Kidney (tissue), 14 donors: ENCODE data around the gene ELOVL3. TPM values are rescaled to one million over a fixed set of nuclear protein-coding genes. Genes with fewer than 3 reads are reported as not detected.
A peak's percentile ranks its signal among the peaks of the same experiment; 100 is the strongest.
"Not testable (repeated sequence)": the region's sequence is repeated elsewhere in the genome, so short reads cannot be mapped to it uniquely, and the experiment has no call there.

Source experiments
- DNase-seq, 5 donors: peaks; one replicate each; pipeline ENCODE4 v3.0.0-alpha.2; 2013 to 2020
- FAIRE-seq: peaks from 2 replicates; lab custom pipeline; 2012; peaks lifted over from hg19 to GRCh38; lab: Jason Lieb, UNC
- H3K27ac ChIP-seq, 2 donors: one replicate each; pipeline ENCODE4 v1.7.0; 2013; ENCODE audit warnings: low read depth in 2 of 2, low read length in 2 of 2, inconsistent platforms in 1 of 2
- H3K27me3 ChIP-seq: one replicate; pipeline ENCODE4 v1.7.1; 2013; ENCODE audit warnings: low read length, inconsistent platforms; ENCODE audit not compliant: control insufficient read depth, insufficient read depth
- H3K36me3 ChIP-seq, 3 donors: one replicate each; pipeline versions ENCODE4 v1.7.0 to v1.7.1; 2013; ENCODE audit warnings: low read length in 3 of 3, control low read depth in 1 of 3, inconsistent platforms in 1 of 3; ENCODE audit not compliant: insufficient read depth in 3 of 3, control insufficient read depth in 2 of 3
- H3K4me1 ChIP-seq, 3 donors: one replicate each; pipeline versions ENCODE4 v1.7.0 to v1.7.1; 2013; ENCODE audit warnings: low read length in 3 of 3, inconsistent platforms in 1 of 3, low read depth in 1 of 3; ENCODE audit not compliant: control insufficient read depth in 2 of 3, insufficient read depth in 2 of 3
- H3K4me3 ChIP-seq, 3 donors: one replicate each; pipeline versions ENCODE4 v1.7.0 to v1.8.1; 2013; ENCODE audit warnings: low read length in 3 of 3, control low read depth in 1 of 3, inconsistent platforms in 1 of 3
- H3K9ac ChIP-seq, 3 donors: one replicate each; pipeline versions ENCODE4 v1.7.0 to v1.7.1; 2013; ENCODE audit warnings: low read length in 3 of 3, control low read depth in 1 of 3, inconsistent platforms in 1 of 3
- H3K9me3 ChIP-seq, 3 donors: one replicate each; pipeline versions ENCODE4 v1.7.0 to v1.7.1; 2013; ENCODE audit warnings: low read length in 3 of 3, control low read depth in 1 of 3, inconsistent platforms in 1 of 3; ENCODE audit not compliant: control insufficient read depth in 2 of 3, insufficient read depth in 1 of 3
- CTCF ChIP-seq: IDR thresholded peaks from 3 replicates; pipeline ENCODE4 v1.5.1; 2012; ENCODE audit warnings: mild to moderate bottlenecking, moderate library complexity, borderline replicate concordance; ENCODE audit not compliant: insufficient read depth; ENCODE audit errors: extremely low read depth
- intact Hi-C: fragments of 100-400 bp; cut with DNase I; formaldehyde crosslinking; loops from one replicate; pipeline ENCODE4 v1.11.1; 2022
- polyA plus RNA-seq: library from polyadenylated mRNA; stranded (reverse); fragments of 350-450 nt; fragmentation: Illumina TruSeq; extraction: RNeasy Lipid Tissue Mini Kit (QIAGEN cat#74804); gene quantifications from one replicate; pipeline ENCODE4 v1.2.3, GENCODE V29; 2014; ENCODE audit warnings: low read depth, low replicate concordance; ENCODE audit not compliant: insufficient read depth
- total RNA-seq: library from RNA; stranded (reverse); fragmentation: NEBNext Ultra II Directional; extraction: Animal tissue kit (Norgen Biotek cat#: 25700); gene quantifications from one replicate; pipeline ENCODE4 v1.2.1, GENCODE V29; 2021
- donor health status: control.
- donor health status: control.
- donor health status: control.
- donor health status: control.
- donor health status: control.
- donor health status: DM: yes; HTN: yes; CAD: no.
- donor health status: Normal renal cell carcinoma (clear cell type).

Gene ELOVL3
- total and polyA plus RNA-seq, 2 donors from 2014 or later, result 0.35 TPM; not detected in 1

- Histone ChIP-seq H3K4me1 (peaks cover 7 to 28% (median 13%) of the 10 kb centered on the region in 3 donors), H3K9ac (peak overlapping the region; percentile 79 to 98 (median 90)), H3K27me3 (no peaks in the 10 kb centered on the region), H3K27ac (peak overlapping the region in 1 of 2 donors; percentile 90), H3K36me3 (peaks cover 0 to 6% (median 0%) of the 10 kb centered on the region in 3 donors), H3K4me3 (peak overlapping the region; percentile 90 to 97 (median 91)), H3K9me3 (no peaks in the 10 kb centered on the region)
- FAIRE-seq, result no peak
- DNase-seq, result no peak
- intact Hi-C loops, result no loop called here
- no peak for TF ChIP-seq CTCF
These were observed 20.2 kb downstream of the ELOVL3 start for GRCh38 chr10:102246261-102246660.

- no peak for TF ChIP-seq CTCF
- H3K27ac ChIP-seq, result no peak overlapping the region
These were observed 21.6 kb downstream of the ELOVL3 start for GRCh38 chr10:102247734-102248133.

GRCh38 chr10:102252508-102252907 lies 26.4 kb downstream of the ELOVL3 start:
- H3K27ac ChIP-seq, FAIRE-seq, H3K9me3 ChIP-seq, intact Hi-C loops, DNase-seq, H3K36me3 ChIP-seq, H3K4me1 ChIP-seq, H3K4me3 ChIP-seq, H3K27me3 ChIP-seq, H3K9ac ChIP-seq: not testable (repeated sequence)

More at GRCh38 chr10:102247734-102248133, 21.6 kb downstream of the ELOVL3 start:
- FAIRE-seq (no peak), DNase-seq (no peak)
- intact Hi-C loops, result no loop called here
- H3K9ac ChIP-seq, result no peak overlapping the region
- H3K27me3 ChIP-seq, result no peaks in the 10 kb centered on the region
- no peak overlapping the region for H3K4me3 ChIP-seq
- H3K4me1 ChIP-seq, result peaks cover 3 to 20% (median 8%) of the 10 kb centered on the region in 3 donors
- H3K36me3 ChIP-seq, result peaks cover 0 to 6% (median 0%) of the 10 kb centered on the region in 3 donors
- no peaks in the 10 kb centered on the region for H3K9me3 ChIP-seq

GRCh38 chr10:102254426-102254825 lies 28.3 kb downstream of the ELOVL3 start:
- no peaks in the 10 kb centered on the region for H3K4me1 ChIP-seq
- no peak for TF ChIP-seq CTCF
- intact Hi-C loops, result no loop called here
- no peaks in the 10 kb centered on the region for H3K9me3 ChIP-seq
- peaks cover 0 to 3% (median 0%) of the 10 kb centered on the region in 3 donors for H3K36me3 ChIP-seq
- no peak for FAIRE-seq
- no peak for DNase-seq
- H3K4me3 ChIP-seq, result no peak overlapping the region
- no peak overlapping the region for H3K27ac ChIP-seq
- H3K9ac ChIP-seq, result no peak overlapping the region
- H3K27me3 ChIP-seq, result no peaks in the 10 kb centered on the region
